HG03565 (cell line): Measurements from ENCODE around the gene ROR1.

ENCODE experiments used
- ATAC-seq: cut with Tn5 transposase; IDR thresholded peaks from one replicate; pipeline ENCODE4 v1.9.1; 2021; ENCODE audit warnings: mild to moderate bottlenecking, moderate library complexity; ENCODE audit not compliant: unreplicated experiment

The ROR1 gene

DNA sequence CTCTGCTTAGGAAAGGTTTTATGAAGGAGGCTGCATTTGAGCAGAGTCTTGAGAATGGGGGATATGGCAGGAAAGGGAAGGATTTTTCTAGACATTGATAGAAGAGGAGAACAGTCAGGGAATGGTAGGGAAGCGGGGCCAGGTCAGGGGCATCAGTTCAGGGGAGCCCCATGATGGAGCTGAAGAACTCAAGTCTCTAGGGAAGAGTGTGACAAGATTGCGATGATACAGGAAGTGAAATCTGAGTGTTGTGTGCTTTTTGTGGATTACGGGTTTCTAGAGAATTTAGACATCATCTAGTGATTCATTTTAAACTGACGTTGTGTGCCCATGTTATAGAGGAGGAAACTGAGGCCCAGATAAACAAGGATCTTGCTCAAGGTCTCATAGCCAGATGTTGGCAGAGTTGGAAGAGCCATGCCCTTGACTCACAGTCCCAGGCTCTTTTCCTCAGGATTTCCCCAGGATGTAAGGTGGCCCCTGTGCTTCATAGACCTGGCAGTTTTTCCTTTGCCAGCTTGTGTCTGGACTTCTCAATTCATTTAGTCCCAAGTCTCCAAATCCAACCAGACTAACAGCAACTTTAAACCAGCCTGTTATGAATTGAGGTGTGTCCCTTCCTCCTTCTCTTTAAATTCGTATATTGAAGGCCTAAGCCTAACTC lies 130.3 kb downstream of the ROR1 start:
- no peak for ATAC-seq

DNA sequence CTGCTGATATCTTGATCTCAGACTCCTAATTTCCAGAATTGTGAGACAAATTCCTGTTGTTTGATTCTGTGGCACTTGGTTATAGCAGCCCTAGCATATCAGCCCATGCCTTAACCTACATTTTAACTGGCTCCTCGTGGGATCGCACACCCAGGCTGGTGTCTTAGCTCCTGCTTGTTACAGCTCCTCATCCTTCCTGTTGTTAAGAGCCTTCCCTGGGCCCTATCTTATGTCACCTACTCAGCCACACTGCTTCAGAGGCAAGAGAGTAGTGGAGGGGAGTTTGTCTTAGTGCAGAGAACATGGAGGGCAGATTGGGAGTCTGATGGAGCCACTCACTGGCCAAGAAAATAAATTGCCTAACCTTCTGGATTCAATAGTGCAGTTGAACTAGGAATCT lies 131.0 kb downstream of the ROR1 start:
- no peak for ATAC-seq

DNA sequence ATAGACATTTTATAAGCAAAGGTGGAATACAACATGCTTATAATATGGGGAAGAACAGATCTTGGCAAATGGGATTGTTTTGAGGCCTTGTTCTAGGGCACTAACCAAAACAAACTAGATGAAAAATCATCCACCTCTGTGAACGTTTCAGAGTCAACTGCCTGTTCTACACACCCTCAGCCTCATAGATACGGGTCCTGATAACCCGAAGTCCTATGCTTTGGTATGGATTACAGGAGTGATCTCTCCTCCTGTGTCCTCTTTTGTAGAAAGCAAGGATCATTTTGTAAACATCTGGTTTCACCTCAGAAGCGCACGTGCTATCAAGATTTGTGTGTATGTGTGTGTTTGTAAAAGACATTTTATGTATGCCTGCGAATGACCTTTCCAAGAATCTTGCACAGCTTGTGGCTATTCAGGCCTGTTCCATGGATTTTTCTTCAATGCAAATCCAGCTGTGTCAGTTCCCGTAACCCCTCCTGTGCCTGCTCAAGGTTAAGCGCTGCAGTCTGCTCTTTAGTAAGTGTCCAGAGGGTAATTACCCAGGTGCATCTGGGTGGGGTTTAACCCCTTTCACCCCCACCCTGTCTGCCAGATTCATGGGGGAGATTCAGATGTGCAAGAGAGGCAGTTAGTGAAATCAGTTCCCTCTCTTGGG lies 132.4 kb downstream of the ROR1 start:
- ATAC-seq: no peak

DNA sequence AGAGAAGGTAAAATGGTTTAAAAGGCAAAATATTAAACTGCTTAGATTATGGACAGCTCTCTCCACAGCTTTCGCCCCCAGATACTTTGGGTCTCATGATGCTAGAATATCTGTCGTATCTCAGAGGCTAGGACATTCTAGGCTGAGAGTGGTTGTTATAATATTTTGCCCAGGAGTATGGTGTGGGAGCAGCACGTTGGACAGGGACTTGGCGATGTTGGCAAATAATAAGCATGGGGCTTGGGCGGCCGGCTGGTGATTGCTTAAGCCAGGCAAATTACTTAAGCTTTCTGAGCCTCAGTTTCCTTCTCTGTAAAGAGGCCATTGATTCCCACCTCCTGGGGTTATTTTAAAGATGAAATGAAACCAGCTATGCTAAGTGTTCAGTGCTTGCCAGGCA lies 133.2 kb downstream of the ROR1 start:
- no peak for ATAC-seq

DNA sequence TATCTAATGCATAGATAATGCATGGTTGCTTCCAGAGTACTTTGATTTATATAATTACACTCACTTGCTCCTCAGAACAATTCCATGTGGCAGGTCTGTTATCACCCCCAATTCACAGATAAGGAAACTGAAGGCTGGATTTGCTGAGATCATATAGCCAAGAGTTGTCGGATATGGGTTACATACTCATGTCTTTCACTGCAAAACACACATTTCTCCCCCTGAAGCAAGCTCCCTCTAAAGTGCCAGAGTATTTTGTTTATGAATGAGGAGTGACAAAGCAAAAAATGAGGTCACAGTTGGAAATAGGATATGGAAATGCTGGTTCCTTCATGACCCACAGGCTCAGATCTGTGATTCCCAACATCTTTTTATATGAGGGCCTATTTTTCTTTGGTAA lies 134.2 kb downstream of the ROR1 start:
- no peak for ATAC-seq

DNA sequence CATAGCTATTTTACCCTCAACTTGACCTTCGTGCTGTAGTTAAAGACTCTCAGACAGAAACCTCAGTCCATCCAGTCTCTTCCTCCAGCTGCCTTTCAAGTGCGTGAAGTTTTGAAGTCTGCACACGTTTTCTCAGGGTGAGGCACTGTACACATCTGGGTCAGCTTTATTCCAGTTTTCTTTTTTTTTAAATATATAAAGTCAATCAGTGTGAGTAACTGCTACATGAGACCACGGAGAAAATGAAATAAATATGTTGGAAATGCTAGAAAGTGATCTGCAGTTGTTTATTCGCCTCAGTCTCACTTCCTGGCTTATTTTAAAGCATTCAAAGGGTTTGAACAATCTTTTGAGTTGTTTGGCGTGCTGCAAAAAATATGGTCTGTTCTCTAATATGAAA lies 135.7 kb downstream of the ROR1 start:
- ATAC-seq: no peak

DNA sequence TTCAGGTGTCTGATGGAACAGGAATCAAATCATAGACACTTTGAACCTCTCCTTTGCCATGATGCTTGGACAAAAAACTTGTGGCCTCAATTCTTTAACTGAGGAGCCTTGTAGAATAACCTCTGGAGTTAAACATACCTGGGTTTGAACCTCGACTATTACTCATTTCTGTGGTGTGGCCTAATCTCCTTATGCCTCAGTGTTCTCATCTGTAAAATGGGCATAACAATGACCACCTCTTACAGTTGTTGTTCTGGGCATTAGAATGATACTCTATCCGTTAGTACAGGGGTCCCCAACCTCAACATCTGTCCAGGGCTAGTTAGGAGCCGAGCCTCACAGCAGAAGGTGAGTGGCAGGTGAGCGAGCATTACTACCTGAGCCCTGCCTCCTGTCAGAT lies 137.2 kb downstream of the ROR1 start:
- no peak for ATAC-seq

DNA sequence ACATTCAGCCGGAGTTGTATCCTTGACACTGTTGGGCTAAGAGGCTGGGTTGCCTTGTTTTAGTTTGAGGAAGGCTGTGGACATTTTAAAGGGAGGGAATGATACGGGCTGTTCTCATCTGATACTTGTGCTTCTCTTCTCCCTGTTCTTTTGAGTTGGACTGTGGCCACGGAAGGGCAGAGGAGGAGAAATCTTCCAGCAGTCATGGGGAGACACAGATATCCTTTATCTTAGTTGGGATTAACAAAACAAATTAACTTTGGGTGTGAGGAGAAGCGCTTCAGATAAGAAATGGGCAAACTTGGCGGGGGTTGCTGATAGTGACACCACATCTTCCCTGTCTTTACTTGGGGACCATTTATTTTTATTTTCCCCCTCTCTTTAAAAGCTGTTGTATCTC lies 138.8 kb downstream of the ROR1 start:
- no peak for ATAC-seq

DNA sequence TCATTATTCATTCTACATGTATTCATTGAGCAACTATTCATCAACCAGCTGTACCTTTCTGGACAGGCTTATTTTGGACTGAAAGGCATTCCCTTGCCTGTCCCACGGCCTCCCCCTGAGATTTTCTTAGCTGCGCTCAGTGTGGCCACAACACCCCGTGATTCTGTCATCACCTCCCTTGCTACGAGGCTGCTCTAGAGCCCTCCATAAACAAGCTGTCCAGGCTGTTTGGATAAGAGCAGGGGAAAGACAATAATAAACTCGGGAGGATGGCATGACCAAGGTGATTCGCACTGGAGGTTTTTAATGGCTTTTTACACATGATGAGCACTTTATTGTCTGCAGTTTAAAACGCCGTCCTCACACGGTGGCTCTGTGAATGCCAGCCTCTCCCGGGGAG lies 139.7 kb downstream of the ROR1 start:
- no peak for ATAC-seq

DNA sequence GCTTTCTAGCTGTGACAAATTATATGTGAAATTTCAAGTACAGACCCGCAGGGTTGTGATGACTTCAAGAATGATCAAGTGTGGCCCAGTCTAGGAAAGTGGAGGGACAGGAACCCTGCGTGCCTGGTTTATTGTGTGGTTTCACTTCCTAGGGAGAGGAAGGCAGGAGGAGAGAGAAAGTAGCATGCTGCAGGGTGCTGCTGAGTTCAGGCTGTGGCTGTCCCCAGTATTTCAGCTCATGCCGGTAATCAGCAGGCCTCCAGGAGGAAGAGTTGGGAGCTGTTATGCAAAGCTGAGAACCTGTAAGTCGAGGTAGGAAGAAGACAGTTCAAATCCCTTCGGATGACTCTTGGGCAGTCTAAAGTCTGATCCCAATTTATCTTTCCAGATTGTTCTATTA lies 140.4 kb downstream of the ROR1 start:
- ATAC-seq: no peak

DNA sequence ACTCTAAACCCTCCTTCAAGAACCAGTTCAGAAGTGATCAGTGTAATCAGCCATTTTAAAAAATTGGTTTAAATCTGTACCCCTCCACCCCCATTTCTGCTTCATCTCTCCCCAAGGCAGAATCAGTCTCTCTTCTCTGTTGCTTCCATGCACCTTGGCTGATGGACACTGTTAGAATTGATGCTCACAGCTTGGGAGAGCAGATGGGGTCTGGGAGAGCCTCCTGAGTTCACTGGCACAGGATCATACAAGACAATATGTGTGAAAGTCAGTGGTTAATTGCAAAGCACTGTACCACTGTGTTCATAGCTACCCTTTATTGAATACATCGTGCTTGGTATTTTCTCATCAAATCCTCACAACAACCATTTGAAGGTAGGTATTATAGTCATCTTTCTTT lies 140.9 kb downstream of the ROR1 start:
- ATAC-seq: no peak

DNA sequence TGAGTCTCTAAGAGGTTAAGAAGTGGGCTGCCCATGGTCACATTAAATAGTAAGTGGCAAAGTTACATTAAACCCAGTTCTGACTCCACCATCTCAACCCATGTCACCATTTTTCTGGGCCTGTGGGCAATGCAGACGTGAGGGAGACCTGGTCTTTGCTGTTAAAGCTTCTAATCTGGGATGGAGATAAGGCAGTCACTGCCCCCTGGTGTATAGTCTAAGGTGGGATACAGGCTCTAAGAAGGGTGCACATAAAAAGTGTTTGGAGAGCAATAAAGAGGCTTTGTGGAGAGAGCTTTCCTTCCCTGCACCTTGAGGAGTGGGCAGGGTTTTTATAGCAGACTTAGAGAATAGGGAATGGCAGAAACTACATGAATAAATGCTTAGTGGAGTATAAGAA lies 141.3 kb downstream of the ROR1 start:
- ATAC-seq: no peak

DNA sequence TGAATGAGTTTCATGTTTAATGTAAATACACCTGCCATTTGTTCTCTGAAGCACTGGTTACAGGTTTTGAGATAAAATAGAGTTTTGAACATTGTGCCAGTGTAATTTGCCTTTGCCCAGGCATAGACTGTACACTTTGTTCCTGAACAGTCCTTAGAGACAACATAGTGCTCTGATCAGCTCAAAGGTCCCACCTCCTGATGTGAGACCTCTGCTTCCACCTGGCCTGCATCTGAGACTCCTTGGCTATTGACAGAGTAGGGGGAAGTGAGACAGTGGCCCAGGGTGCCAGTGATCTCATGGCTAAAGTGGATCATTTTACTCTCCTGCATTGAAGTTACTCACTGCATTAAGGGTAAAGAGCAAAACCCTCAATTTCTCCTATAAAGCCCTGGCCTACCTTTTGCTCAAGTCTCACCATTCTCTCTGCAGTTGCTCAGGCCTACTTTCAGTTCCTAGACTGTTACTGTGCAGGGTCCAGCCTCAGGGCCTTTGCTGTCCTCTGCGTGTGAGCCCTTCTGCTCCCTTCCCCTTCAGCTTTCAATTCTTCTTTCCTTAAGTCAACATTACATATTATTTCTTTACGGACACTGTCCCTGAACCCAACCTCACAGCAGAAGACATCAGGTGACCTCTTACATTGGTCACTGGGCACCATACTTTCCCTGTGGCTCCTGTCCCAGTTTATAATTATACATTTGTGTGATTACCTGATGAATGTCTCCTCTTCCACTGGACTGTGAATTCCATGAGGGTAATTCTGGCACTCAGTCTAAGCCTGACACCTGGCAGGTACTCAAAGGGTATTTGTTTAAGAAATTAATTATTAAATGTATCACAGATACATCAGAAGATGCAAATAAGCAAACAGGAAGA lies 142.9 kb downstream of the ROR1 start:
- ATAC-seq: no peak

DNA sequence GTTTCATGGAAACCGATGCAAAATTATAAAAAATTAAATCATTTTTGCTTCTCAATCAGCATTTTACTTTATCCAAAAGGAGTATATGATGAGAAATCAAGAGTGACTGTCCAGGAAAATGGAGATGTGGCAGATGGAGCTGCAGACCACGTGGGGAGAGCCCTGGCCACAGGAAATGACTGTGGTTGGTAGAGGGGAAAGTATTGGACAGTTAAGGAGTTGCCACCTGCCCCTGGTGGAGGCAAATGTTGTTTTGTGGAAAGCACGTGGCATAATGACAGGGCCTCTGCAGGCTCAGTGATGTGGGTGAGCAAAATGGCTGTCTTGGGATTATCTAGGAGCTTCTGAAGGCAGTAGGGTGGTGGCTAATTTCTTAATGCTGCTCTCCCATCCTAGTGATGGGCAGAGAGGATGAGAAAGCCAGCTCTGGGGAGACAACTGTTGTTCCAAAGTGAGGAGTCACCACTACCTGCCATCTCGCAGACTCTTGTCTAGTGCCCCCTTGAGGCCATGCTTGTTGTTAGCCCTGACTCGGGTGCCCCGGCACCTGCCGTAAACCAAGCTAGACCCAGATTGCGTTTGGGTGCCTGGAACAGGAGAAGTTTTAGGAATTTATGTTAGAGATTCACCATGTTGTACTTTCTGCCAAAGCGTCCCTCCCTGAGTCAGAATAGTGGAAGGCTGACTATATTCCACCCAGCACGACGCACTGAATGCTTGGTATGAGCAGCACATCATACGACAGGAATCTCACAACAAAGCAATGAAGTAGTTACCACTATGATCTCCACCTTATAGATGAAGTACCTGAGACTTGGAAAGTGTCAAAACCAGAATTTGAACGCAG lies 144.0 kb downstream of the ROR1 start:
- no peak for ATAC-seq

DNA sequence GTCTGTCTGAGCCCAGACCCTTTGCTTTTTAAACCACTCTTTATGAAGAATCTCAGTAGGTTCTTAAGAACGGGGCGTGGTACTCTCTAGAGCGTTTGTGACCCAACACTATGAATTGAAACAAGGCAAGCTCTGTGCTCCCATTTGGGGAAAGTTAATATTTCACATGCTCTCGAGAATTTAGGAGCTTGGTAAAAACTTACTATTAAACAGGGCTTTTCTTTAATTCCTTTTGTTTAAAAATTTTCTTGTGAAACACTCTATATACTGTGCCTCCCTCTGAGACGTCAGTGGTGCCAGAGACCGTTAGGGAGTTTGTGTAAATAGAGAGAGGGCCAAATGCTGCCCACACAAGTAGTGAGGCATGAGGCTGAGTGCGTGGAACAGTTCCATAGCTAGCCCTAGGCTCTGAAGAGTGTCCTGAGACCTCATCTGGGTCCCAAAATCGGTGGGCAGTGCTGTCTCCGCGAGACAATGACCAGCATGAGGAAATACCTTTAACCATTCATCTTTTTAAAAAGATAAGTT lies 144.7 kb downstream of the ROR1 start:
- no peak for ATAC-seq

DNA sequence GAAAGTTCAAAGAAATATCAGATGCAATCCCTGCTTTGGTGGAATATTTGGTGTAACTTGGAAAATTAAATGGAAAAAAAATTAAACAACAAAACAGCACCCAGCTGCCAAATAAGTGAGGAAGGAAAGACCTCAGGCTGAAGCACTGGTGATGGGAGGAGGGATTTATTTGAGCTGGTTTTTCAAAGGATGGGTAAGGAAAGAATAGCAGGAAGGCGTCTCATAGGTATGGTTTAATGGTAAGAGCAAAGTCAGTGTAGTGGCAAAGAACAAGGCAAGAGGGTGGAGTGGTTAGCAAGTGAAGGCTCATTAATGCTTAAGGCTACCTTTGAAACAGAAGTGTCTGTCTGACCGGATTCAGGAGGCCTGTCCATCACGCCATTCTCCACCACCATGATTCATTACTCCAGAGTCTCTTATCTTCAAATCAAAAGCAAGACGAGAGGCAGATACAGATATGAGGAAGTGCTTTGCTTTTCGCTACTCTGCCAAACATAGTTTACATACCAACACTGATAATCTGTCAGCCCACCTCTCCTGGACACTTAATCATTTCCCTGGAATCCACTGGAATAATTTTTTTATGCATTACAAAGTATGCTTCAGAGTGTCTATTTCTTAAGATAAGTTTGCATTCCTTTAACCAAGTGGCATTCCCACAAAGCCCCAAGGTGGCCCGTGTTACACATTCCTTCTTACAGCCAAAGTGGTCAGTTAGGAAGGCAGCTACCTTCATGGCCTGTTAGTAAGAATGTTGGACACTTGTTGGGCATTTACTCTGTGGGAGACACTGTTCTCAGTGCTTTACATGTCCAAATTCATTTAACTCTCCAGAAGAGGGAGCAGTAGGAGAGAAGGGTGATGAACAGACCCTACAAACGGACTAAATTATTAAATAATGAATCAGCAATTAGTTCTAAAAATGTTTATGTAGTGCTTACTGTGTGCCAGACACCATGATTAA lies 146.6 kb downstream of the ROR1 start:
- no peak for ATAC-seq

DNA sequence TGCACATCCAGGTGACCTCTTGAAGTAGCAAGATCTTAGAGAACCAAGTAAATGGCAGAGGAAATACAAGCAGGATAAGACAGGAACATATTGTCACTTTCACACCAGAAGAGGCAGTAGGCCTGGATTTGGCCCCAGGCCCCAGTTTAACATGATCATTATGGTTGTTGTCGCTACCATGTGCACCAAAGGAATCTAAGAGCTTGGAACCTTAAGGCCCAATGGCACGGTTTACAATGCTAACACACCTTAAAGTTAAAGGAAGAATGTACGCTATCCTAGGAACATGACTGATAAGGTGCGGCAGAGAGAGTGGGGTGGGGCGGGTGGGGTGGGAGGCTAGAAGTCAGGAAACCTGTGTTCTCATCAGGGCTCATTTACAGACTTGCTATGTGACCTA lies 147.5 kb downstream of the ROR1 start:
- ATAC-seq: no peak

DNA sequence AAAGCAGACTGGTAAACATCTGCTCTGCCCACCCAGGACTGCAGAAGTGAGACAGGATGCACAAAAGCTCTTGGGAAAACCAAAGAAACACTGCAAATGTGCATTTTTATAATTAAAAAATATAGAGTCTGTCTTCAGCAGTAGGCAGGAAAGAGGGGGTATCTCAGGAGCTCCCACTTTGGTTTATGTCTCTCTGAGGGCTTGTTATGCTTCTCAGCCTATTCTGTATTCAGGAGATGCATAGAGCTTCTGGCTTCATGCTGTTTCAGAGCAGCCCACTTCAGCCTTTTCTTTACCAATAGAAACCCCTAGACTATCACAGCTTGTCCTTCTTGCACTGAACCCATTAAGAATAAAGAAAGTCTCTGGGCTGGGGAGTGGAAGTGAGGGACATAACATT lies 148.0 kb downstream of the ROR1 start:
- no peak for ATAC-seq

DNA sequence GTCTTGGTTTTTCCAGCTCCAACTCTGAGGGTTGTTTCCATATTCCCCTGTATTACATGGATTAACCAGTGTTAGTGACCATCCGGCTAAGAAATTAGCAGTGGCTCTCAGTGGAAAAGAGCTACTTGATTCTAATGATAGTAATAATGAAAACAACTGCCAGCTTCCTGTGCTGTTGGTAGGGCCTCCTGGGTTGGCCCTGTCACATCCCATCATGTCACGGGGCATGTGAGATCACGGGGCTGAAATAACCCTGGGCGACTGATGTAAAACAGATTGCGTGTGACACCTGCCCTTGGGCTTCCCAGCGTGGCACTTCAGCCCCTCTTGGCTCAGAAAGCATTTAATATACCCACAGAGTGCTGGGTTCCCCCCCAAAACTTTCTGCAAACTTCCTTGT lies 149.0 kb downstream of the ROR1 start:
- no peak for ATAC-seq

DNA sequence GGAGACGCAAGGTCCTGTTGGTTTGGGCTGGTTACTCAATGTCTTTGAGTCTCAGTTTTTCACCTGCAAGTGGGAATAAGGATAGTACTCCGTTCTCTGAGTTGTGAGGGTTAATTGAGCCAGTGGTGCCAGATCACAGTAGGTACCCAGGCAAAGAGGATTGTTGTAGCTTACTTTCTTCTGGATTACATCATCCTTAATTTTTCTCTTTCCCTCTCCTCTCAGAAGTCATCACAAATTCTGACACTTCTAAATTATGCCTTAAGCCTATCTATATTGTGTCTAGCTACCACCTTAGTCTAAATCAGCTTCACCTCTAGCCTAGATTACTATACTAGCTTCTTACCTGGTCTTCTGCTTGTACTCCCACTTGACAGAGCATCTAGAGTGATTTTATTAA lies 149.5 kb downstream of the ROR1 start:
- no peak for ATAC-seq
